Measurements from ENCODE around the gene ZFPM1. TPM values are rescaled to one million over a fixed set of nuclear protein-coding genes. Genes with fewer than 3 reads are reported as not detected.

The ZFPM1 gene
- total and polyA plus RNA-seq, 4 donors, result 0.57 to 9.0 (median 2.8) TPM

GRCh38 chr16:88522276-88522949 lies 69.3 kb downstream of the ZFPM1 start:
- Histone ChIP-seq H3K27ac (ENCODE audit: low read depth in 1 of 2, low read length in 1 of 2) (no peak overlapping the region), H3K27me3 (ENCODE audit: control insufficient read depth in 3 of 3, insufficient read depth in 3 of 3, low read length in 2 of 3) (no peaks in the 10 kb centered on the region), H3K36me3 (ENCODE audit: control insufficient read depth in 4 of 4, insufficient read depth in 4 of 4, low read length in 4 of 4) (no peaks in the 10 kb centered on the region), H3K4me3 (no peak overlapping the region), H3K4me1 (ENCODE audit: control insufficient read depth in 5 of 5, insufficient read depth in 5 of 5, low read length in 5 of 5) (peaks cover 0 to 23% (median 7%) of the 10 kb centered on the region in 5 donors), H3K9me3 (ENCODE audit: control insufficient read depth in 4 of 4, insufficient read depth in 3 of 4, low read length in 3 of 4) (peaks cover 0 to 3% (median 0%) of the 10 kb centered on the region in 4 donors), H3K9ac (ENCODE audit: insufficient read depth in 1 of 2, low read length in 2 of 2) (no peak overlapping the region)
- no peak for ATAC-seq (ENCODE audit: insufficient read depth, low FRiP score)
- 70 to 81% methylated on average over 24 of the region's 24 CpGs for WGBS, 2 donors
- DNase-seq, result no peak
- TF ChIP-seq, protein P1, sequence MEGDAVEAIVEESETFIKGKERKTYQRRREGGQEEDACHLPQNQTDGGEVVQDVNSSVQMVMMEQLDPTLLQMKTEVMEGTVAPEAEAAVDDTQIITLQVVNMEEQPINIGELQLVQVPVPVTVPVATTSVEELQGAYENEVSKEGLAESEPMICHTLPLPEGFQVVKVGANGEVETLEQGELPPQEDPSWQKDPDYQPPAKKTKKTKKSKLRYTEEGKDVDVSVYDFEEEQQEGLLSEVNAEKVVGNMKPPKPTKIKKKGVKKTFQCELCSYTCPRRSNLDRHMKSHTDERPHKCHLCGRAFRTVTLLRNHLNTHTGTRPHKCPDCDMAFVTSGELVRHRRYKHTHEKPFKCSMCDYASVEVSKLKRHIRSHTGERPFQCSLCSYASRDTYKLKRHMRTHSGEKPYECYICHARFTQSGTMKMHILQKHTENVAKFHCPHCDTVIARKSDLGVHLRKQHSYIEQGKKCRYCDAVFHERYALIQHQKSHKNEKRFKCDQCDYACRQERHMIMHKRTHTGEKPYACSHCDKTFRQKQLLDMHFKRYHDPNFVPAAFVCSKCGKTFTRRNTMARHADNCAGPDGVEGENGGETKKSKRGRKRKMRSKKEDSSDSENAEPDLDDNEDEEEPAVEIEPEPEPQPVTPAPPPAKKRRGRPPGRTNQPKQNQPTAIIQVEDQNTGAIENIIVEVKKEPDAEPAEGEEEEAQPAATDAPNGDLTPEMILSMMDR (IDR thresholded peaks at IDR 0.05; ENCODE audit: control extremely low read depth, extremely low read depth), result no peak

DNA sequence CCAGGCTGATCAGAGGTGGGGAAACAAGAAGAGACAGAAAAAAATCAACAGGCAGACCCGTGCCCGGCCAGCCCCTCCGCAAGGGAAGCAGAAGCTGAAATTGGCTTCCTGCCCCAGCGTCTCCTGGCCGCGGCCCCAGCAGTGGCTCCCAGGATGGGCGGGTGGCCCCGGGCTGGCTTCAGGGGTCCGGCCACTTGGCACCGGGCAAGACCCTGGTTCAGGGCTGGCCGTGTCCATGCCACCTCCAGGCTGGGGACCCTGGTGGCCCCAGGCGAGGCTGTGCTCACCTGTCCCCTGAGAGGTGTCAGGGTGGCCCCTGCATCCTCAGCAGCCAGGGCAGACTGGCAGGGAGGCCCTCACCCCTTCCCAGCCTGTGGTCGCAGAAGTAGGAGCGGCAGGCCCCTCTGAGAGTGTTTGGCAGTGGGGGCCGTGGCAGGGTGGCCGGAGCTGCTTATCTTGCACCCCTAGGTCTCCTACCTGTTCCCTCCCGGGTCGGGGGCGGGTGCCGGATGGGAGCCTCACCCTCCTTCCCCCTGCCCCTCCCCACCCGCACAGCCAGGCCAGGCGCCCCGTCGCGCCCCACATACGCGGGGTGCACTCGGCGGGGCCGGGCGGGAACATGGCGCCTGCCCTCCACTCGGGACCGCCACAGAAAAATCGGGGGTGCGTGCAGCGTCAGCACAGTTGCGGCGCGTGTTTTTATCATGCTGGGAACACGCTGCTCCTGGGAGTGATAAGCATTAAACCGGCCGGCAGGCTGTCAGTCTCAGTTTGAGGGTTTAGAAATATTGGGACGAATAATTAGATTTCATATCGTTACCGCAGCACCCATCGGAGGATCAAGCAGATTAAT lies 70.5 kb downstream of the ZFPM1 start:
- Histone ChIP-seq H3K4me3 (no peak overlapping the region), H3K9me3 (ENCODE audit: control insufficient read depth in 4 of 4, insufficient read depth in 3 of 4, low read length in 3 of 4) (peaks cover 0 to 3% (median 0%) of the 10 kb centered on the region in 4 donors), H3K27ac (ENCODE audit: low read depth in 1 of 2, low read length in 1 of 2) (no peak overlapping the region), H3K27me3 (ENCODE audit: control insufficient read depth in 3 of 3, insufficient read depth in 3 of 3, low read length in 2 of 3) (no peaks in the 10 kb centered on the region), H3K36me3 (ENCODE audit: control insufficient read depth in 4 of 4, insufficient read depth in 4 of 4, low read length in 4 of 4) (no peaks in the 10 kb centered on the region), H3K4me1 (ENCODE audit: control insufficient read depth in 5 of 5, insufficient read depth in 5 of 5, low read length in 5 of 5) (peaks cover 0 to 30% (median 7%) of the 10 kb centered on the region in 5 donors), H3K9ac (ENCODE audit: insufficient read depth in 1 of 2, low read length in 2 of 2) (no peak overlapping the region)
- peak in 1 of 3 donors; percentile 52 for DNase-seq
- ATAC-seq (ENCODE audit: insufficient read depth, low FRiP score), result no peak
- TF ChIP-seq, protein P1 (IDR thresholded peaks at IDR 0.05; ENCODE audit: control extremely low read depth, extremely low read depth), result no peak
- WGBS, 2 donors, result 26 to 36% methylated on average over 45 to 47 of the region's 47 CpGs

GRCh38 chr16:88524274-88524972 lies 71.3 kb downstream of the ZFPM1 start:
- 66 to 78% methylated on average over 18 of the region's 18 CpGs for WGBS, 2 donors
- no peak for DNase-seq
- ATAC-seq (ENCODE audit: insufficient read depth, low FRiP score), result no peak
- TF ChIP-seq, protein P1 (IDR thresholded peaks at IDR 0.05; ENCODE audit: control extremely low read depth, extremely low read depth), result no peak
- no peak overlapping the region for H3K9ac ChIP-seq (ENCODE audit: insufficient read depth in 1 of 2, low read length in 2 of 2)
- peaks cover 0 to 30% (median 7%) of the 10 kb centered on the region in 5 donors for H3K4me1 ChIP-seq (ENCODE audit: control insufficient read depth in 5 of 5, insufficient read depth in 5 of 5, low read length in 5 of 5)
- H3K9me3 ChIP-seq (ENCODE audit: control insufficient read depth in 4 of 4, insufficient read depth in 3 of 4, low read length in 3 of 4), result peaks cover 0 to 3% (median 0%) of the 10 kb centered on the region in 4 donors
- H3K36me3 ChIP-seq (ENCODE audit: control insufficient read depth in 4 of 4, insufficient read depth in 4 of 4, low read length in 4 of 4), result no peaks in the 10 kb centered on the region
- no peak overlapping the region for H3K4me3 ChIP-seq
- H3K27ac ChIP-seq (ENCODE audit: low read depth in 1 of 2, low read length in 1 of 2), result no peak overlapping the region
- H3K27me3 ChIP-seq (ENCODE audit: control insufficient read depth in 3 of 3, insufficient read depth in 3 of 3, low read length in 2 of 3), result no peaks in the 10 kb centered on the region

All from lung (tissue), 12 donors.